SH-SY5Y (cell line): ENCODE results near the gene PYGM.

Experiments used
- GATA2 ChIP-seq: IDR thresholded peaks from 2 replicates; pipeline ENCODE4 v1.6.1; 2011; ENCODE audit warnings: mild to moderate bottlenecking, low read depth, low read length
- GATA3 ChIP-seq: IDR thresholded peaks from 2 replicates; pipeline ENCODE4 v1.6.1; 2011; ENCODE audit warnings: low read depth, mild to moderate bottlenecking, low read length, moderate library complexity

GRCh38 chr11:64803846-64804345 lies 44.1 kb upstream of the PYGM start:
- TF ChIP-seq GATA3, result no peak
- TF ChIP-seq GATA2, result no peak
